HG03575 (cell line): ENCODE measurements around the gene ATAD2B.
A peak's percentile ranks its signal among the peaks of the same experiment; 100 is the strongest.
"Not testable (repeated sequence)": the region's sequence is repeated elsewhere in the genome, so short reads cannot be mapped to it uniquely, and the experiment has no call there.

Experiments used
- ATAC-seq: cut with Tn5 transposase; IDR thresholded peaks from one replicate; pipeline ENCODE4 v1.9.1; 2021; ENCODE audit not compliant: unreplicated experiment, insufficient number of reproducible peaks, low FRiP score; ENCODE audit errors: extremely low read depth

The ATAD2B gene

DNA sequence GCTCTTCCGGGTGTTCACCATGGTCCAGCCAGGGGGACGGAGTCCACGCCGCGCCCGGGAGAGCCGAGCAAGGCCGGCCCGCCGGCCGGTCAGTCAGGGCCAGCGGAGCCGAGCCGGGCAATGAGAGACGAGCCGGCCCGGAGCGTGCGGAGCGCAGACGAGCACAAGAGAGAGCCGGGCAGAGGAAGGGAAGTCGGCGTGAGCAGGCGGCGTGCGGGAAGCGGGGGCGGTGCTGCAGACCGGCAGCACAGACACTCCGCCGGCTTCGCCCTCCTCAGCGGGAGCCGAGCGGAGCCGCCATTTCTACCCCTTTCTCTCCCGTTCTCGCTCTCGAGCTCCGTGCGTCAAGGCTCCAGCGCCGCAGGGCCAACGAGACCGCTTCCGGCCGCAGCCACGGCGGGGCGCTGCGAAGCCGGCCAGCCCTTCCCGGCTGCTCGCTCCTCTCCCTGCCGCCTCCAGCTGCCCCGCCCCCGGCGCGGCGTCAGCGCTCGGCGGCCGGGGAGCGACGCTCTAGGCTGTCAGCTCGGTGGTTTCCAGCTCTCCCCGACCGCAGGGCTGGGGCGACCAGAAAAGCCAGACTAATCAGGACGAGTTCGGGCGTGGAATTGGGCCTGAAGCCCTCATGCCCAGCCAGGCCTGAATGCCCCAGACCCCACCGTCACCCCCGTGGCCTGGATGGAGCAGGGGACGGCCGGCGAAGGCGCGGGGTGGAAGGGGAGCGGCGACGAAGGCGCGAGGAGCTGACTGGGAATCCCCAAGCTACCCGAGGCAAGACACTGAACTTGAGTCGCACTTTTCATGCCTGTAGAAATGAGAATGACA is at the start of gene ATAD2B:
Gene ATAD2B (minus strand): TSS at position 374 of the 822 bp plus-strand sequence. CDS start 353 bp downstream, at position 21.
- peak; percentile 57 for ATAC-seq

DNA sequence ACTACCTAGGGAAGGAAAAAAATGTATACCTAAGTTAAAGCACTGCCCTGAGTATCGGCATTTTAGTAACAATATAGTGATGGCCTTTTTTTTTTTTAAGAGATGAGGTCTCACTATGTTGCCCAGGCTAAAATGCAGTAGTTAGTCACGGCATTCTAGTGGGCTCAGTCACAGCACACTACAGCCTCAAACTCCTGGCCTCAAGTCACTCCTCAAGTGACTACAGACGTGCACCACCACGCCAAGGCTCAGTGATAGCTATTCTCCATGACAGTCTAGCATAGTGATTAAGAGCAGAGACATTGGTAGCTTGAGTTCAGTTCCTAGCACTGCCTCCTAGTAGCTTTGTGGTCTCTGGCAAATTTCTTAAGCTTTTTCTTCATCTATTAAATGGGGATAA is 40.9 kb upstream of the ATAD2B start:
- ATAC-seq, result no peak

DNA sequence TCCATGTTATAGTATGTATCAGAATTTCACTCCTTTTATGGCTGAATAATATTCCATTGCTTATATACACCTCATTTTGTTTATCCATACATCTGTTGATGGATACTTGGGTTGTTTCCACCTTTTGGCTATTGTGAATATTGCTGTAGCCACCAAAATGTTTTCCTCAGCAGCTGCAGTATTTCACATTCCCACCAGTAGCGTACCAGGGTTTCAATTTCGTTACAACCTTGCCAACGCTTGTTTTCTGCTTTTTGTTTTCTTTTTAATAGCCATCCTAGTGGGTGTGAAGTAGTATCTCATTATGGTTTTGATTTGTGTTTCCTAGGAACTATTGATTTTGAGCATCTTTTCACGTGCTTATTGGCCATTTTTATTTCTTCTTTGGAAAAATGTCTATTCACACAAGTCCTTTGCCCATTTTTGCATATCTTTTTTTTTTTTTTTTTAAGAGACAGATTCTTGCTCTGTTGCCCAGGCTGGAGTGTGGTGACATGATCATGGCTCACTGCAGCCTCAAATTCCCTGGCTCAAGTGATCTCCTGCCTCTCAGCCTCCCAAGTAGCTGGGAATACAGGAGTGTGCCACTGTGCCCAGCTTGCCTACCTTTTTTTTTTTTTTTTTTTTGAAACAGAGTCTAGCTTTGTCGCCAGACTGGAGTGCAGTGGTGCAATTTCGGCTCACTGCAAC is 27.5 kb upstream of the ATAD2B start:
- no peak for ATAC-seq

DNA sequence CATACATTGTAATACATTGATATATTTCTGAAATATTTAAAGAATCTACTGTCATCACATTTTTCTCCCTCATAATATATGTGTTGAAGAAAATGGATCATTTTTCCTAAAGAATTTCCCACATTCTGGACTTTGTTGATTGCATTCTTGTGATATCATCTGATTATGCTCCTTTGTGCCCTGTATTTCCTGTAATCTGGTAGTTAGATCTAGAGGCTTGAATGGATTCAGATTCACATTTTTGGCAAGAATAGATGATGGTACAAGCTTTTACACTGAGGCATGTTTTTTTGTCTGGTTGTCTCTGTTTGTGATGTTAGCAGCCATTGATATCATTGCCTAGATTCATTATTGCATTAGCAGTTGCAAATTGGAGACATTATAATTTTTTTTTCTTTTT is 26.7 kb upstream of the ATAD2B start:
- no peak for ATAC-seq

DNA sequence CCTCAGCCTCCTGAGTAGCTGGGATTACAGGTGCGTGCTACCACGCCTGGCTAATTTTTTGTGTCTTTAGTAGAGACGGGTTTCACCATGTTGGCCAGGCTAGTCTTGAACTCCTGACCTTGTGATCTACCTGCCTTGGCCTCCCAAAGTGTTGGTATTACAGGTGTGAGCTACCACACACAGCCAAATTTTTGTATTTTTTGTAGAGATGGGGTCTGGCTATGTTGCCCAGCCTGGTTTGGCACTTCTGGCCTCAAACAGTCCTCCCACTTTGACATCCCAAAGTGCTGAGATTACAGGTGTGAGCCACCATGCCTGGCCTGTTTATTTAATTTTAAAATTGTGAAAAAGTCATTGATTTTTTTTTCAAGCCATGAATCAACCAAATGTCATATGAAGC is 25.6 kb upstream of the ATAD2B start:
- not testable (repeated sequence) for ATAC-seq

DNA sequence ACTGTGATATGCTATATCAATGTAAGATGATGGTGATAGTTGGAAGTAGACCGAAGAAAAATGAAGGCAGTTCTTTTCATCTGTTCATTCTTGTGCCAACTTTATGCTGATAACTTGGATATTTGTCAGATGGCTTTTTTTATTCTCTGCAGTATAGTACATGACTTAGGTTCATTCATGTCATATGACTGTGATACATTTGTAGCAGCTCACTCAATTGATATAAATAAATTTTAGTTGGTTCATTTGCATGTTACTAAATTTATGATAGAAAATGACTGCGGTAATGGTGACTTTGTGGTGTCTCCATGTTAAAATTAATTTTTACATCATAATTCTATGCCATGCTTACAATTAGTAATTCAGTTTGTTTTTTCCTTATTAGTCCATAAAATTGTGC is 20.4 kb upstream of the ATAD2B start:
- no peak for ATAC-seq

DNA sequence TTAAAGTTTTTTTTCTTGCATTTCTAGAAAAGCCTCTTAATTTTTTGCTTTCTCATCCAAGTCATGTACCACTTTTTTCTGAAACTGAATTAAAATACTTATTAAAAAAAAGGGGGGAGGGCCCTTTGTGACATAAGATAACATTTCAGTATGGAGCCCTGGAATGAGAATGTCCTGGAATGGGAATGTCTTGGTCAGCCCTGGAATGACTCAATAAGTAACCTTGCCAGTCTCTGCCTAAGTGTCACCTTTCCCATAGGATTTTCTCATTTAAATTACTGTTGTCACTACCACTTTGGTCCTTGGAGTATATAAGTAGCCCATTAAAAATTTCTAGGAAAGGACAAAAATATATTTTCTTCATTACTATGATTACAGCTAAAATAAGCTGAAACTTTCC is 18.1 kb upstream of the ATAD2B start:
- ATAC-seq, result no peak

DNA sequence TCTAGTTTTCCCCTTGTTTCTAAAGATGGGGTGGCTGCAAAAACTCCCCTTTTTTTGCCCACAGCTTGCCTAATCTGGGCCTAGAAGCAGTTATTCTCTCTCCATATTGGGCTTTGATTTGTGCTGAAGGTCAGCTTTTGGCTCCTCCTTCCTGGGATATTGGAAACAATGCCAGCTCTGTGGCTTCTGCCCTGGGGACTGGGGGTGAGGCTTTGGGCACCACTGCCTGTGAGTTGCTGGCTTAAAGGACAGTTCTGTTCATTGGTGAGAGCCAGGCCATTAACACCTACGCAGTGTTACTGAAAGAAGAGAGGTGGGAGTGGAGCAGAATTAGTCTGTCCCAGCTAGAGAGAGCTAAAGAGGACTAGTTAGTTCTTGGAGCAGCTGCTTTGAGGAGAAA is 17.6 kb upstream of the ATAD2B start:
- ATAC-seq, result no peak

DNA sequence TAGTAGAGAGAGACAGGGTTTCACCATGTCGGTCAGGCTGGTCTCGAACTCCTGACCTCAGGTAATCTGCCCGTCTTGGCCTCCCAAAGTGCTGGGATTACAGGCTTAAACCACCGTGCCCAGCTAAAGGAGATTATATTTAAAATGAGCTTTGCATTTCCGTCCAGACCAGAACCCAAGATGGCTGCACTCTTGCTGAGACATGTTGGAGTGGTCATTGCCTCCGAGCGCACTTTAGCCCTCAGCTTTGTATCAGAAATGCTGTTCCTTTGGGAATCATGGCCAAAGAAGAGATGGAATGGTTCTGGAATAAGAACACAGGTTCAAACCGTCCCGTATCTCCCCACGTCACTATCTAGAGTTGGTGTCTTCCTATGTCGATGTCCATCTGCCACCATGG is 16.7 kb upstream of the ATAD2B start:
- ATAC-seq, result no peak

DNA sequence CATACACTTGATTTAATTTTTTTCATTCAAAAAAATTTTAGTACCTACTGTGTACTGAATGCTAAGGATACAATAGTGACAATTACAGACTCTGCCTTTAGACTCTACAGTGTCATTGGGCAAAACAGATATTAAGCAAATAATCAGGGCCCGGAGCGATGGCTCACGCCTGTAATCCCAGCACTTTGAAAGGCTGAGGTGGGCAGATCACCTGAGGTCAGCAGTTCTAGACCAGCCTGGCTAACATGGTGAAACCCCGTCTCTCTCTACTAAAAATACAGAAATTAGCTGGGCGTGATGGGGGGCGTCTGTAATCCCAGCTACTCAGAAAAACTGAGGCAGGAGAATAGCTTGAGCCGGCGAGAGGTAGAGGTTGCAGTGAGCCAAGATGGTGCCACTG is 14.7 kb upstream of the ATAD2B start:
- ATAC-seq, result no peak

DNA sequence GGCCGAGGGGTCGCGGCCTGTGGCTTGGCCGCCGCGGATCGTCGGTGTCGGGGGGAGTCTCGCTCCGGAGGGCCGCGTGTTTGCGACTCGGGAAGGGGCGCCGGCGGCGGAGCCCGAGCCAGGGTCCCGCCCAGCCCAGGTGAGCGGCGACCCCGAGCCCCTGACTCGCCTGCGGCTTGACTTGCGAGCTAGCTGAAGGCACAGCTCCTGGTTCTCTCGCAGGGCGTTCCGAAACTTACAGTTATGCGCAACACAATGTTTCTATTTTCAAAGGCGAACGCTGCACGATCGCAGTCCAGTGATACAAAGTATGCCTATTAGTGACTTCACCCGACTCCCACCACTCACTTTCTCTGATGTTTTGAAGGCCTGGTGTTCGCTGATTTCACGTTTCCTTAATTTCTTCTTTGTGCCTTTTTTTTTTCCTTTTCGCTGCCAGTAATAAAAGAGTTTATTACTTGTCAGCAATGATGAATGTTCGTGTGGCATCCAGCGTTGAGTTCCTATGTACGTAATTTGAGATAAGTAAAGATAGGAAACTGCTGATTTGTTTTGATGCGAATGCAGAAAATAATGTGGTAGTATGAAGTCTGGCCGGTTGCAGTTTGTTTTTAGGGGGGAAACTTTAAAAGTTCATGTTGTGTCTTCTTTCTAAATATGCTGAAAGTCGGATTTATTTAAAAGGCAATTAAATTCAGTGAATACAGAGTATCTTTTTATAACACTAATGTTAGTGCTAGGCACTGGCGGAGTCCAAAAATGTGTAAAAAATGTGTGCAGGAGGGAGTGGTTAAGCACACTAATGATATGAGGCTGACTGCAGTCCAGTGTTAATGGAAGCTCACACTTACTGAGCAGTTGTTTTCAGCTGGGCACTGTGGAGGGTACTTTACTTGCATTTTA is 14.0 kb upstream of the ATAD2B start:
- ATAC-seq, result peak; percentile 44

DNA sequence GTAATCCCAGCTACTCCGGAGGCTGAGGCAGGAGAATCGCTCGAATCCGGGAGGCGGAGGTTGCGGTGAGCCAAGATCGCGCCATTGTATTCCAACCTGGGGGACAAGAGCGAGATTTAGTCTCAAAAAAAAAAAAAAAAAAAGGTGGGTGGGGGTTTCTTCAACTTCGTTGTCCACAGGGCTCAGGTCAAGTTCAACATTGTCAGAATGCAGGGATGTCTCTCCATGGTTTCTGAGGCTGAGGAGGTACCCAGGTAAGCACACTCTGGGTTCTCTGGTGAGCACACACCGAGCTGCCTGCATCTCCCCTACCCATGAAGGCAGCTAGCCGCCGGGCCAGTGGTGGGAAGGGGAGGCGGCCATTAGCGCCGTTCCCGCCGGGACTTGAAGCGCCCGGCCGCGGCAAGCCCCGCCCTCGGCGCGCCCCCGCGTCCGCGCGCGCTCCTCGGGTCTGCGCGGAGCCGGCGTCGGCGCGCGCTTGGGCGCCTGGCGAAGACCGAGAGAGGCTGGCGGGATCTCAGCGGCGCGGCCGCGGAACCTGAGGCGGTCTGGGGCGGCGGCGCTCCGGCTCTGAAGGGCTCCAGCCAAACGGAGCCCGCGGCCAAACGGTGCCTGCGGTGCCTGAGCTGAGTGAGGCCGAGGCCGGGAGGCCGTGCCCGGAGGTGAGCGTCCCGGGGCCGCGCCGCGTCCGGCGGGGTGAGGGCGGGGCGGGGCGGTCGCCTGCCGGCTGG is 13.2 kb upstream of the ATAD2B start, which contains the start of gene UBXN2A:
Gene UBXN2A (plus strand): TSS at position 477 of the 731 bp plus-strand sequence. CDS start 17,852 bp downstream, outside the sequence.
- ATAC-seq, result peak; percentile 30

DNA sequence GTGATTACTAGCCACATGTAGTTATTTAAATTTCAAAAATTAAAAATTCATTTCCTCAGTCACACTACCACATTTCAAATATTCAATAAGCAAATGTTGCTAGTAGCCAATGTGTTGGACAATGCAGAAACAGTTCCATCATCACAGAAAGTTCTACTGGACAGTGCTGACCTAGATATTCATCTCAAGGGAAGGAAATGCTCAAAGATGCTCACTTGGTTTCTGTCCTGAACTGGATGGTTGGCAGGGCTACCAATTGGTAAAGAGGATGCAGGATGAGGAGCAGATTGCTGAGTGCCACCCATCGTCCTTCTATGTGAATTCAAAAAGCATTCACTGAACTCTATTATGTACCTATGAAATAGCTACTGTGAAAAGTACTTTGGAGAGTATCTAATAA is 7.3 kb upstream of the ATAD2B start:
- ATAC-seq, result no peak

DNA sequence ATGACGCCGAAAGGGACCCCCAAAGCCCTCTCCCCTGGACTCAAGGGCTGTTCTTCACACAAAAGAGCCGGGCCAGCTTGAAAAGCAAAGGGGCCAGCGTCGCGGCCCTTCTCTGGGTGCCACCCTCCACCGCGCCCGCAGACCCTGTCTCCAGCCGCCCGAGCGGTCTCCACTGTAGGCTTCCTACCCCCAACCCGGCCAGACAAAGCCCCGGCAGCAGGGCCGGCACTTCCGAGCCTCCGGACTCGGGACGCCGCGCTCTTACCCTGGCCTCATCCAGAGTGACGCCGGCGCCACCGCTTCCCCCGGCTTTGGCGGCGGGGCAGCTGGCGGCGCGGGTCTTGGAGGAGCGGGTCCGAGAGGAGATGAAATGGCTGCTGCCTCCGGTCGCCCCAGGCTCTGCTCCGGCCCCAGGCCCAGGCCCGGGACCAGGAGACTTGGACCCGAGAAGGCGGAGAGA is 603 bp downstream of the ATAD2B start:
- ATAC-seq, result no peak

DNA sequence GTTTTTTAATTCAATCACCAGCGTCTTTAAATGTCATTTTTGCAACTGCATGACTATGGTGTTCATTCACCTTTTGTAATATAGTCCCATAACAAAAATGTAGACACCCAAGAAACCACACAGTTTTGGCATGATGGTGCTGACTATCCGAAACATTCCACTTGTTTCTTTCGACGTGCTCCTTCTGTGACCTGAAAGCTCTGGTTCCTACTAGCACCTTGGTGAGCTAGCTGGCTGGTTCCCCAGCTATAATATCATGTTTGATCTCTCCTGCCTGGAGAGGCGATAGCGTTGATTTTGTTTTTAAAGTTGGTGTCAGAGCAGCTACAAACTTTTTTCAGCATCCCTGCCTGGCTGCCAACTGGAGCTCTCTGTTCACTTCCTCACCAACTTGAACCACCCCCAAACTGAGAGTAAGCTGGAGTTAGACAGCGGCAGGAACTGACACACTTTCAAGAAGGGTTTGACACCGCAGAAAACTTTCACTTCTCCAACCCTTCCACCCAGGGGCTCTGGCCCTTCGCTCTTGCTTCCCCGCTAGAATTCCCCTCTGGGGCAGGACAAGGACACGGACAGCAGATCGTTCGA is 1.1 kb downstream of the ATAD2B start:
- peak; percentile 24 for ATAC-seq

DNA sequence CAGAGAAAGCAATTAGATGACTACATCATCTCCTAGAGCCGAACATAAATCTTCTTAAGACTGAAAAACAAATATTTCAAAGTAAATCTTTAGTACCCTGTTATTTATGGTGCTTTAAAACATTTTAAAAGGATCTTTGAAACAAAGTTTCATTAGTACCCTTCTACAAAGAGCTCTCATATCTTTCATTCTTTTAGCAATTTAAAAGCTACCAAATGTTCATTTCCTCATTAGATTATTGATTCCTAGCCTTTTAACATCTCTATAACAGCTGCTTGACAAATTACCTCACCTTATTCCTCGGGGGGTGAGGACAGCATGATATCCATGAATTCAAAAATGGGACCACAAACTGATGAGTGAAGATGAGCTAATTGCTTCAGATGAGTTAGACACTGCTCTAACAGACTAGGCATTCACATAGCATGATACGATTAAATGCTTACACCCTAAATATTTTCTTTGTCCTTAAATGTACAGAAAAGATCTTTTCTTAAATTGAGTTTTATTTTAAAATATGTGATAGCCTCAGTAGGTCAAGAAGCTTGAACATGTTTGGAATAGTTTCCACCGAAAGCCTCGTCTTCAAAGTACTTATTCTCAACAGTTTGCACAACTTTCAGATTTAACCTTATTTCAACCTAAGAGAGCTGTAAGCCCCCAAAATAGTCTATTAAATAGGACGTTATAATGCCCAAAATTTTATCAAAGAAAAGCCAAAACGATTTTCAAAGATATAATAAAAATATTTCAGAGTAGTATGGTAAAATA is 2.1 kb downstream of the ATAD2B start:
- no peak for ATAC-seq

DNA sequence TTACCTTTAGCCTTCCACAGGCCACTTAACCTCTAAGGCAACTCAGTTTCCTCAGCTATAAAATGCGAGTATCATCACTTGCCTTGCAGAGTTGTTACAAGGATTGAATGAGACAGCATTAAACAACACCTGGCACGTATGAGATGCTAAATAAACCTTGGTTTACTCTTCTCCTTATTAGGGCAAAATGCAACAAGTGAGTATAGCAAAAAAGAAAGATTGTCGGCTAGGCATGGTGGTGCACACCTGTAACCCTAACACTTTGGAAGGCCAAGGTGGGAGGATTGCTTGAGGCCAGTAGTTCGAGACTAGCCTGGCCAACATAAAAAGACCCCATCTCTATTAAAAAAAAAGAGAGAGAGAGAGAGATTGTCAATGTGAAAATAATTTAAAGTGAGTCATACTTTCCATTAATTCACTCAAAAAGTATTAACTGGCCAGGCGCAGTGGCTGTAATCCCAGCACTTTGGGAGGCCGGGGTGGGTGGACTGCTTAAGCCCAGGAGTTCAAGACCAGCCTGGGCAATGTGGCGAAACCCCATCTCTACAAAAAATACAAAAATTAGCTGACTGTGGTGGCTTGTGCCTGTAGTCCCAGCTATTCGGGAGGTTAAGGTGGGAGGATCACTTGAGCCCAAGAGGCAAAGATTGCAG is 8.0 kb downstream of the ATAD2B start:
- no peak for ATAC-seq
